Measurements from ENCODE around the gene XAB2.

The XAB2 gene

GRCh38 chr19:7676376-7676775 lies 47.0 kb upstream of the XAB2 start:
- Histone ChIP-seq H3K9me2 (replicated peaks; ENCODE audit: control insufficient read depth, low read length) (no peaks in the 10 kb centered on the region), H3K4me2 (ENCODE audit: low read length) (peak overlapping the region; percentile 78), H3K36me3 (ENCODE audit: control insufficient read depth, low read length) (peaks cover 4% of the 10 kb centered on the region; the same call in 1 of the 2 replicates), H3K27me3 (ENCODE audit: control insufficient read depth, low read length) (no peaks in the 10 kb centered on the region; the same call in 1 of the 2 replicates), H3K27ac (ENCODE audit: low read depth, low read length) (peak overlapping the region; percentile 51), H3K4me3 (ENCODE audit: low read length) (peak overlapping the region; percentile 72), H3K4me1 (ENCODE audit: control insufficient read depth, low read length) (peaks cover 63% of the 10 kb centered on the region), H3K9me3 (ENCODE audit: control insufficient read depth, insufficient read depth, low read length) (peaks cover 7% of the 10 kb centered on the region; the same call in 1 of the 2 replicates), H4K20me1 (ENCODE audit: control insufficient read depth, insufficient read depth, low read depth, low read length) (no peaks in the 10 kb centered on the region), H3K79me2 (ENCODE audit: control insufficient read depth, low read length) (peaks cover 7% of the 10 kb centered on the region), H3F3A (ENCODE audit: control insufficient read depth, insufficient read depth) (no peaks in the 10 kb centered on the region; the same call in 1 of the 2 replicates)
- TF ChIP-seq CTCF (IDR thresholded peaks at IDR 0.05; ENCODE audit: low read depth, low read length, poor library complexity, severe bottlenecking), result no peak
- no peak for TF ChIP-seq EZH2phosphoT487 (IDR thresholded peaks at IDR 0.05; ENCODE audit: borderline replicate concordance, low read length)

GRCh38 chr19:7674010-7675005 lies 45.0 kb upstream of the XAB2 start:
- H3K4me3 ChIP-seq (ENCODE audit: low read length), result peak overlapping the region; percentile 14; the same call in 1 of the 2 replicates
- H3K27me3 ChIP-seq (ENCODE audit: control insufficient read depth, low read length), result peaks cover 5% of the 10 kb centered on the region
- no peaks in the 10 kb centered on the region for H3K36me3 ChIP-seq (ENCODE audit: control insufficient read depth, low read length)
- no peak for TF ChIP-seq EZH2phosphoT487 (IDR thresholded peaks at IDR 0.05; ENCODE audit: borderline replicate concordance, low read length)
- TF ChIP-seq CTCF (IDR thresholded peaks at IDR 0.05; ENCODE audit: low read depth, low read length, poor library complexity, severe bottlenecking), result no peak
- H3K4me1 ChIP-seq (ENCODE audit: control insufficient read depth, low read length), result peaks cover 49% of the 10 kb centered on the region
- peak overlapping the region; percentile 40 for H3K4me2 ChIP-seq (ENCODE audit: low read length)
- H3F3A ChIP-seq (ENCODE audit: control insufficient read depth, insufficient read depth), result no peaks in the 10 kb centered on the region; the same call in 1 of the 2 replicates
- peaks cover 7% of the 10 kb centered on the region; the same call in 1 of the 2 replicates for H3K9me3 ChIP-seq (ENCODE audit: control insufficient read depth, insufficient read depth, low read length)
- no peak overlapping the region for H3K27ac ChIP-seq (ENCODE audit: low read depth, low read length)
- H4K20me1 ChIP-seq (ENCODE audit: control insufficient read depth, insufficient read depth, low read depth, low read length), result no peaks in the 10 kb centered on the region
- no peaks in the 10 kb centered on the region for H3K9me2 ChIP-seq (replicated peaks; ENCODE audit: control insufficient read depth, low read length)
- no peaks in the 10 kb centered on the region for H3K79me2 ChIP-seq (ENCODE audit: control insufficient read depth, low read length)

GRCh38 chr19:7672522-7672921 lies 43.2 kb upstream of the XAB2 start:
- Histone ChIP-seq H3K27ac (ENCODE audit: low read depth, low read length) (no peak overlapping the region), H4K20me1 (ENCODE audit: control insufficient read depth, insufficient read depth, low read depth, low read length) (no peaks in the 10 kb centered on the region), H3K79me2 (ENCODE audit: control insufficient read depth, low read length) (no peaks in the 10 kb centered on the region), H3F3A (ENCODE audit: control insufficient read depth, insufficient read depth) (no peaks in the 10 kb centered on the region; the same call in 1 of the 2 replicates), H3K4me3 (ENCODE audit: low read length) (no peak overlapping the region), H3K9me3 (ENCODE audit: control insufficient read depth, insufficient read depth, low read length) (peaks cover 7% of the 10 kb centered on the region; the same call in 1 of the 2 replicates), H3K36me3 (ENCODE audit: control insufficient read depth, low read length) (no peaks in the 10 kb centered on the region), H3K27me3 (ENCODE audit: control insufficient read depth, low read length) (peaks cover 5% of the 10 kb centered on the region), H3K9me2 (replicated peaks; ENCODE audit: control insufficient read depth, low read length) (no peaks in the 10 kb centered on the region), H3K4me1 (ENCODE audit: control insufficient read depth, low read length) (peaks cover 35% of the 10 kb centered on the region), H3K4me2 (ENCODE audit: low read length) (no peak overlapping the region)
- TF ChIP-seq CTCF (IDR thresholded peaks at IDR 0.05; ENCODE audit: low read depth, low read length, poor library complexity, severe bottlenecking) (no peak), EZH2phosphoT487 (IDR thresholded peaks at IDR 0.05; ENCODE audit: borderline replicate concordance, low read length) (no peak)

Measured in DOHH2 (cell line).